Nephron progenitor cell (in vitro differentiated cells): ENCODE measurements around the gene TFCP2L1.

Source experiments
- DNase-seq: peaks from one replicate; pipeline ENCODE4 v3.0.0; 2021
- H3K27ac Mint-ChIP-seq: 2 replicates; pipeline ENCODE4 v1.8.0; 2021; ENCODE audit warnings: mild to moderate bottlenecking, moderate library complexity, mixed read lengths
- H3K27me3 Mint-ChIP-seq: 2 replicates; pipeline ENCODE4 v1.8.0; 2021; ENCODE audit warnings: mild to moderate bottlenecking, low read depth, mixed read lengths; ENCODE audit not compliant: poor library complexity
- H3K36me3 Mint-ChIP-seq: 2 replicates; pipeline ENCODE4 v1.8.0; 2021; ENCODE audit warnings: low read depth, mixed read lengths
- H3K4me1 Mint-ChIP-seq: 2 replicates; pipeline ENCODE4 v1.8.0; 2021; ENCODE audit warnings: mixed read lengths
- H3K4me3 Mint-ChIP-seq: 2 replicates; pipeline ENCODE4 v1.8.0; 2021; ENCODE audit warnings: mild to moderate bottlenecking, moderate library complexity, mixed read lengths
- H3K9me3 Mint-ChIP-seq: 2 replicates; pipeline ENCODE4 v1.8.0; 2021; ENCODE audit warnings: mild to moderate bottlenecking, moderate library complexity, mixed read lengths
- CTCF ChIP-seq: fragments of 200-600 bp; sonication (generic); IDR thresholded peaks from 2 replicates; pipeline ENCODE4 v1.5.0; 2021; ENCODE audit warnings: antibody characterized with exemption

Gene TFCP2L1

GRCh38 chr2:121212661-121213325, 72.2 kb downstream of the TFCP2L1 start:
- no peak for DNase-seq
- H3K27me3 Mint-ChIP-seq: peaks cover 21% of the 10 kb centered on the region
- no peaks in the 10 kb centered on the region for H3K36me3 Mint-ChIP-seq
- H3K27ac Mint-ChIP-seq: no peak overlapping the region
- H3K4me3 Mint-ChIP-seq: no peak overlapping the region
- no peaks in the 10 kb centered on the region for H3K4me1 Mint-ChIP-seq
- no peak for TF ChIP-seq CTCF
- H3K9me3 Mint-ChIP-seq: no peaks in the 10 kb centered on the region

- DNase-seq: no peak
- Mint-ChIP-seq H3K27ac (no peak overlapping the region), H3K27me3 (peaks cover 24% of the 10 kb centered on the region), H3K9me3 (no peaks in the 10 kb centered on the region), H3K4me3 (no peak overlapping the region), H3K36me3 (no peaks in the 10 kb centered on the region), H3K4me1 (no peaks in the 10 kb centered on the region)
- TF ChIP-seq CTCF: no peak
These were observed 73.3 kb downstream of the TFCP2L1 start for GRCh38 chr2:121211689-121212151.

- peaks cover 20% of the 10 kb centered on the region for H3K27me3 Mint-ChIP-seq
- no peaks in the 10 kb centered on the region for H3K4me1 Mint-ChIP-seq
- H3K4me3 Mint-ChIP-seq: no peak overlapping the region
- no peaks in the 10 kb centered on the region for H3K9me3 Mint-ChIP-seq
- H3K36me3 Mint-ChIP-seq: no peaks in the 10 kb centered on the region
- H3K27ac Mint-ChIP-seq: no peak overlapping the region
- DNase-seq: no peak
- no peak for TF ChIP-seq CTCF
These were observed 73.8 kb downstream of the TFCP2L1 start for GRCh38 chr2:121211251-121211650.

- no peak for DNase-seq
- no peak for TF ChIP-seq CTCF
- H3K9me3 Mint-ChIP-seq: no peaks in the 10 kb centered on the region
- peaks cover 17% of the 10 kb centered on the region for H3K27me3 Mint-ChIP-seq
- no peak overlapping the region for H3K27ac Mint-ChIP-seq
- no peaks in the 10 kb centered on the region for H3K4me1 Mint-ChIP-seq
- no peaks in the 10 kb centered on the region for H3K36me3 Mint-ChIP-seq
- H3K4me3 Mint-ChIP-seq: no peak overlapping the region
These were observed 74.3 kb downstream of the TFCP2L1 start for GRCh38 chr2:121210691-121211090.

- no peak for DNase-seq
- no peak for TF ChIP-seq CTCF
- Mint-ChIP-seq H3K4me3 (no peak overlapping the region), H3K27me3 (peaks cover 10% of the 10 kb centered on the region), H3K4me1 (no peaks in the 10 kb centered on the region), H3K36me3 (no peaks in the 10 kb centered on the region), H3K27ac (no peak overlapping the region), H3K9me3 (no peaks in the 10 kb centered on the region)
These were observed 75.9 kb downstream of the TFCP2L1 start for GRCh38 chr2:121209014-121209610.

- Mint-ChIP-seq H3K9me3 (no peaks in the 10 kb centered on the region), H3K36me3 (no peaks in the 10 kb centered on the region), H3K4me3 (no peak overlapping the region), H3K27me3 (peaks cover 7% of the 10 kb centered on the region), H3K27ac (no peak overlapping the region), H3K4me1 (no peaks in the 10 kb centered on the region)
- DNase-seq: no peak
- TF ChIP-seq CTCF: no peak
These were observed 77.5 kb downstream of the TFCP2L1 start for GRCh38 chr2:121207494-121207893.
